Measurements from ENCODE around the gene NFATC2.

Gene NFATC2

DNA sequence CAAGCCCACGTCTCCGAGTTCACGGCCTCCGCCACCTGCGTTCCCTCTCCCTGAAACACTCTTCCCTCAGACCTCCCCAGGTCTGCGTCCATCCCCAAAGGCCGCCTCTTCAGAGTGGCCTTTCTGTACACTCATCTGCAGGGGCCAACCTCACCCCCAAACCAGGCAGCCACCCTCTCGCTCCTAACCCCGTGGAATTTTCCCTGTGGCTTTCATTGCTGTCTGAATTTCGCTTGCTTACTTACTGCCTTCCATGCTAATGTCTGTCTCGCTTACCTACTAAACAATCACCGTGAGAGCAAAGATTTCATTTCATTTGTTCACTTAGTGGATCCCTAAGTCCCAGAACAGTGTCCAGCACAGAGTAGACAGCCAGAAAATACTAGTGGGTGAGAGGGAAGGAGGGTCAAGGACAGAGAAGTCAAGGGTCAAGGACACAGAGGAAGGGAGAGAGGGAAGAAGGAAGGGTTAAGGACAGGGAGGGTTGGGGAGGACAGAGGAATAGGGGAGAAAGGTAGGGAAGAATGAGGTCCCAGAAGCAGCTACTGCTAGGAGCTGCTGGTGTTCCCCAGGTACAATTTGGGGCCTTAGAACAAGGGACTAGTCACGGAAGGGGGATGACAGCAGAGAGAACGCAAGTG lies 114.7 kb downstream of the NFATC2 start:
- Histone ChIP-seq H3K36me3 (ENCODE audit: insufficient read depth, low read length) (no peaks in the 10 kb centered on the region), H3K9me3 (ENCODE audit: low read length) (no peaks in the 10 kb centered on the region), H3K27ac (ENCODE audit: low read depth, low read length) (peak overlapping the region; percentile 60), H3K9ac (ENCODE audit: low read length) (no peak overlapping the region), H3K4me3 (ENCODE audit: low read depth in 1 of 2, low read length in 2 of 2) (peak overlapping the region in 1 of 2 donors; percentile 43), H3K27me3 (ENCODE audit: control insufficient read depth in 1 of 2, insufficient read depth in 2 of 2, low read length in 2 of 2) (no peaks in the 10 kb centered on the region), H3K4me1 (ENCODE audit: insufficient read depth, low read length) (peaks cover 19% of the 10 kb centered on the region)

- no peak overlapping the region for H3K27ac ChIP-seq (ENCODE audit: low read depth, low read length)
- H3K9me3 ChIP-seq (ENCODE audit: low read length), result no peaks in the 10 kb centered on the region
- H3K4me3 ChIP-seq (ENCODE audit: low read depth in 1 of 2, low read length in 2 of 2), result no peak overlapping the region
- peaks cover 19% of the 10 kb centered on the region for H3K4me1 ChIP-seq (ENCODE audit: insufficient read depth, low read length)
- no peak overlapping the region for H3K9ac ChIP-seq (ENCODE audit: low read length)
- no peaks in the 10 kb centered on the region for H3K36me3 ChIP-seq (ENCODE audit: insufficient read depth, low read length)
- no peaks in the 10 kb centered on the region for H3K27me3 ChIP-seq (ENCODE audit: control insufficient read depth in 1 of 2, insufficient read depth in 2 of 2, low read length in 2 of 2)
Observed at GRCh38 chr20:51426718-51427650, 115.5 kb downstream of the NFATC2 start.

DNA sequence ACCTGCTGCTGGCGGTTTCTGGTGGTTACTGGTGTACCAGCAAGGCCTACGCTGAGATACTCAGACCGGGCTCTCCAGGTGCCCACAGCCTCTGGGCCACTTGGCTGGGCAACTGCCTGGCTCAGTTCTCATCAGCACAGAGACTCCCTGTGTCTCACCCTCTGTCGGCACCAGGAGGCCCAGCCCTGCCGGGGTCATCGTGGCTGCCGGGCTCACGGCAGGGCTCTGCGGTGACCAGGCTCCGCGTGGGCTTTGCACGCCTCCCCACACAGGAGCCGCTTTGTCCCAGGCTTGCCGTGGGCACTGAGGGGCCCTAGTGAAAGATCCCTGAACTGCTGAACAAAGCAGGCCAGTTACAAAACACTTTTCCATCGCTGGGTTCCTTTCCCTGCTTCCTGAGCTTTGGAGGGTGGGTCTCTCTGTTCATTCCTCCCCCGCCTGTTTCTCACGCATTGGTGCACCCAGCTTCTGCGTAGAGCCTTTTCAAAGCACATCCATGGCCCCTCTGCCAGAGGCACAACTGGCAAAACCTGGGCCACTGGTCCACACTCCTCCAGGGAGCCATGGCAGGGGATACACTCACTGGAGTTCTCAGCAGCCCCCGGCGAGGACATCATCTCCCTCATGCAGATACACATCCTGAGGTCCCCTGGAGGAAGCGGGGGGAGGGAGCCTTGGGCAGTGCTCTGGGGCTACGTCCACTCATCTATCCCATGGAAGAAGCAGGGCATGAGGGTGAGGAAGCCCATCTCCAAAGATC lies 117.0 kb downstream of the NFATC2 start:
- Histone ChIP-seq H3K27ac (ENCODE audit: low read depth, low read length) (no peak overlapping the region), H3K36me3 (ENCODE audit: insufficient read depth, low read length) (no peaks in the 10 kb centered on the region)

DNA sequence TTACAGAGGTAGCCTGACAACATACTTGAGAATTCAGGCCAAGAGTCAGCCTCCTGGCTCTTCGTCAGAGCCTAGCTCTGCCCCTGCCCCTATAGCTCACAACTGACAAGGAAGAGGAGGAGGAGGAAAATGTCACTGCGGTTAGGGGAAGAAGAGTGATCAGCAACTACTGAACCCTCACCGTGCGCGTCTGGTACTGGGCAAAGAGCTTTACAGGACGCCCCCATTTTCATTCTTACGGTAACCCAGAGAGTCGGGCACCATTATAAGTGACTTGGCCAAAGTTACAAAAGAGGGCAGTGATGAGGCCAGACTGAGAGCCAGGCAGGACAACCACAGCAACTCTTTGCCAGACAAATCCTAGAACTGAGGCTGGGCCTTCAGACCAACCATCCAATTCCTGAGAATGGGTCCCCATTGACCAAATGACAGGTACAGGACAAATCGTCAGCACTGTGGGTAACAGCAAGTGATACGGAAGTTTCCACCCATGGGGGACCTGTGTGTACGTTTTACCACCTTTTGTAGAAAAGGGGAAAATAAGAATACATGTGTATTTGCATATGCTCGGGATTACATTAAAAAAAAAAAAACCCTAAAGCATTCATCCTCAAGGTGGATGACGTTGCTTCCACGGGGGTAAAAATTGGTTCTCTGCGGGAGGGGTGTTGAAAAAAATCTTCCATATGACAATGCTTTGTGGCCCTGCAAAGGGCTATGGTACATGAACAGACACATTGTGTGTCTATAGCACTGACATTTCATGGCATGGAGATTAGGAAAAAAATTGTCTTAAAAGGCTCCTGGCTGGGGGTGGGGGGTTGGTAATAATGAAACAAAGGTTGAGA lies 118.0 kb downstream of the NFATC2 start:
- H3K4me3 ChIP-seq (ENCODE audit: low read depth in 1 of 2, low read length in 2 of 2), result no peak overlapping the region

More for the DNA sequence above, 117.0 kb downstream of the NFATC2 start:
- no peaks in the 10 kb centered on the region for H3K27me3 ChIP-seq (ENCODE audit: control insufficient read depth in 1 of 2, insufficient read depth in 2 of 2, low read length in 2 of 2)
- H3K4me1 ChIP-seq (ENCODE audit: insufficient read depth, low read length), result peaks cover 19% of the 10 kb centered on the region
- no peaks in the 10 kb centered on the region for H3K9me3 ChIP-seq (ENCODE audit: low read length)
- H3K9ac ChIP-seq (ENCODE audit: low read length), result no peak overlapping the region
- H3K4me3 ChIP-seq (ENCODE audit: low read depth in 1 of 2, low read length in 2 of 2), result no peak overlapping the region

DNA sequence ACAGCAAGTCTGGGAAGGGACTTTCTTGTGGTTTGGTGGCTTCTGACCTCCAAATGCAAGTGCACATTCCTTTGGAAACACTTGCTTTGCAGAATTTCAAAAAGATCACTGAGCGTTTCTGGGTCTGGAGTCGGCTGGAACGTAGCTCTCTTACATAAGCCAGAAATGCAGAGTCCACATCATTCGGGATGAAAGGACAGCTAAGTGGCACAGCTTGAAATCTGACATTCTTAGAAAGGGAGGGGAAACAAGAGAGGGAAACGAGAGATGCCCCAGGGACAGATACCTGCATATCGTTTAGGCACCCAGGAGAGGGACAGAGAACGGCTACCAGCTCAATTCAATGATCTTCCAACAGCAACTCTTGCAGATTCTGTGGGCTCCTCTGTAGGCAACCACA lies 118.7 kb downstream of the NFATC2 start:
- H3K27ac ChIP-seq (ENCODE audit: low read depth, low read length), result no peak overlapping the region
- H3K4me1 ChIP-seq (ENCODE audit: insufficient read depth, low read length), result peaks cover 15% of the 10 kb centered on the region
- no peaks in the 10 kb centered on the region for H3K27me3 ChIP-seq (ENCODE audit: control insufficient read depth in 1 of 2, insufficient read depth in 2 of 2, low read length in 2 of 2)
- no peaks in the 10 kb centered on the region for H3K36me3 ChIP-seq (ENCODE audit: insufficient read depth, low read length)
- no peaks in the 10 kb centered on the region for H3K9me3 ChIP-seq (ENCODE audit: low read length)
- H3K4me3 ChIP-seq (ENCODE audit: low read depth in 1 of 2, low read length in 2 of 2), result no peak overlapping the region
- no peak overlapping the region for H3K9ac ChIP-seq (ENCODE audit: low read length)

More for the DNA sequence above, 118.0 kb downstream of the NFATC2 start:
- Histone ChIP-seq H3K36me3 (ENCODE audit: insufficient read depth, low read length) (no peaks in the 10 kb centered on the region), H3K27me3 (ENCODE audit: control insufficient read depth in 1 of 2, insufficient read depth in 2 of 2, low read length in 2 of 2) (no peaks in the 10 kb centered on the region), H3K4me1 (ENCODE audit: insufficient read depth, low read length) (peaks cover 19% of the 10 kb centered on the region), H3K27ac (ENCODE audit: low read depth, low read length) (no peak overlapping the region), H3K9ac (ENCODE audit: low read length) (no peak overlapping the region), H3K9me3 (ENCODE audit: low read length) (no peaks in the 10 kb centered on the region)

DNA sequence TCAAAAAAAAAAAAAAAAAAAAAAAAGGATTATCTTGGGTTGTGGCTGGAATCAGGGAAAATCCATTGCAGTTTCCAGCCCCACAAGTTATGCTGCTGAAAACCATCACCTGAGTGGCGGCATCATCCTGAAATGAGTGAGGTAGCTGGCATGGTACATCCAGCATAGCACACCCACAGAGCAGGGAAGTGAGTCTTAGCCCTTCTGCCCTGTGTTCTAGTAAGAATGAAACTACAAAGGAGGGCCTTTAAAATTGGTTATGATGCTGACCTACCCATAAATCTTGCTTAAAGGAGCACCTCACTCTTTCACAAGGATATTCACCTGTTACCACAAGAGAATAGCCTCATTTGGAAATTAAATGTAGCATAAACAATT lies 119.2 kb downstream of the NFATC2 start:
- no peaks in the 10 kb centered on the region for H3K9me3 ChIP-seq (ENCODE audit: low read length)
- no peak overlapping the region for H3K9ac ChIP-seq (ENCODE audit: low read length)
- H3K4me3 ChIP-seq (ENCODE audit: low read depth in 1 of 2, low read length in 2 of 2), result no peak overlapping the region
- H3K36me3 ChIP-seq (ENCODE audit: insufficient read depth, low read length), result no peaks in the 10 kb centered on the region
- no peak overlapping the region for H3K27ac ChIP-seq (ENCODE audit: low read depth, low read length)
- peaks cover 11% of the 10 kb centered on the region for H3K4me1 ChIP-seq (ENCODE audit: insufficient read depth, low read length)
- H3K27me3 ChIP-seq (ENCODE audit: control insufficient read depth in 1 of 2, insufficient read depth in 2 of 2, low read length in 2 of 2), result no peaks in the 10 kb centered on the region

GRCh38 chr20:51422514-51423289 lies 119.8 kb downstream of the NFATC2 start:
- no peak overlapping the region for H3K27ac ChIP-seq (ENCODE audit: low read depth, low read length)
- H3K9me3 ChIP-seq (ENCODE audit: low read length), result no peaks in the 10 kb centered on the region
- no peak overlapping the region for H3K4me3 ChIP-seq (ENCODE audit: low read depth in 1 of 2, low read length in 2 of 2)

DNA sequence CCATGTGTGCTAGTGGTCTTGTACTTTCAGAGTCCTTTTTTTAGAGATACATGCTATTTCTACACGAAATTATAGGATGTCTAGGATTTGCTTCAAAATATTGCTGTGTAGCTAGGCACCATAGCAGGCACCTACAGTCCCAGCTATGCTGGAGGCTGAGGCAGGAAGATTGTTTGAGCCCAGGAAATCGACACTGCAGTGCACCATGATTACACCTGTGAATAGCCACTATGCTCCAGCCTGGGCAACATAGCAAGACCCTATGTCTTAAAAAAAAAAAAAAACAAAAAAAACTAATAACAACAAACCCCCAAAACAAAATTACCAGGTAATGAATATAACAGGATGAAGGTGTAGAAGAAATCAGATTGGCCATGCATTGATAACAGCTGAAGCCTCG lies 121.7 kb downstream of the NFATC2 start:
- Histone ChIP-seq H3K9me3 (ENCODE audit: low read length) (no peaks in the 10 kb centered on the region), H3K4me3 (ENCODE audit: low read depth in 1 of 2, low read length in 2 of 2) (no peak overlapping the region), H3K4me1 (ENCODE audit: insufficient read depth, low read length) (no peaks in the 10 kb centered on the region), H3K36me3 (ENCODE audit: insufficient read depth, low read length) (no peaks in the 10 kb centered on the region), H3K27ac (ENCODE audit: low read depth, low read length) (no peak overlapping the region), H3K27me3 (ENCODE audit: control insufficient read depth in 1 of 2, insufficient read depth in 2 of 2, low read length in 2 of 2) (no peaks in the 10 kb centered on the region), H3K9ac (ENCODE audit: low read length) (no peak overlapping the region)

More at GRCh38 chr20:51422514-51423289, 119.8 kb downstream of the NFATC2 start:
- H3K36me3 ChIP-seq (ENCODE audit: insufficient read depth, low read length), result no peaks in the 10 kb centered on the region
- H3K9ac ChIP-seq (ENCODE audit: low read length), result no peak overlapping the region
- peaks cover 6% of the 10 kb centered on the region for H3K4me1 ChIP-seq (ENCODE audit: insufficient read depth, low read length)
- no peaks in the 10 kb centered on the region for H3K27me3 ChIP-seq (ENCODE audit: control insufficient read depth in 1 of 2, insufficient read depth in 2 of 2, low read length in 2 of 2)

DNA sequence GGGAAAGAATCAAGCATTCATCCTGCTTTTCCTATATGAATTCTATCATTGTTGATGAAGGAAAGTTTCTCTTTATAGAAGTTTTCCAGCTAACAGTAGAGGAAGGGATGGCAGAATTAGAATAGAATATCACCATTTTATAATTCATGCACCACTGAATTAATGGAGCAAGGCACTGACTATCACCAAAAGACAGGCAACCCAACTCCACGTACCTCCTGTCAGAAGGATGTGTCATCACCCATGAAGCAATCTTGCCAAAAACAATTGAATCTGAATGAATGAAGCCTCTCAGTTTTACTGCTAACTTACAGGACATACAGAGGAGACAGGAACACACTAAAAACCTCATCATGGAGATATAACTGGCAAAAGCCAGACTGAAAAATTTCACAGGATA lies 122.4 kb downstream of the NFATC2 start:
- Histone ChIP-seq H3K4me1 (ENCODE audit: insufficient read depth, low read length) (no peaks in the 10 kb centered on the region), H3K27ac (ENCODE audit: low read depth, low read length) (no peak overlapping the region), H3K9me3 (ENCODE audit: low read length) (no peaks in the 10 kb centered on the region), H3K4me3 (ENCODE audit: low read depth in 1 of 2, low read length in 2 of 2) (no peak overlapping the region), H3K36me3 (ENCODE audit: insufficient read depth, low read length) (no peaks in the 10 kb centered on the region), H3K9ac (ENCODE audit: low read length) (no peak overlapping the region), H3K27me3 (ENCODE audit: control insufficient read depth in 1 of 2, insufficient read depth in 2 of 2, low read length in 2 of 2) (no peaks in the 10 kb centered on the region)

GRCh38 chr20:51419646-51420045 lies 122.9 kb downstream of the NFATC2 start:
- no peaks in the 10 kb centered on the region for H3K27me3 ChIP-seq (ENCODE audit: control insufficient read depth in 1 of 2, insufficient read depth in 2 of 2, low read length in 2 of 2)
- no peaks in the 10 kb centered on the region for H3K4me1 ChIP-seq (ENCODE audit: insufficient read depth, low read length)
- H3K36me3 ChIP-seq (ENCODE audit: insufficient read depth, low read length), result no peaks in the 10 kb centered on the region
- H3K9ac ChIP-seq (ENCODE audit: low read length), result no peak overlapping the region
- no peak overlapping the region for H3K27ac ChIP-seq (ENCODE audit: low read depth, low read length)
- no peaks in the 10 kb centered on the region for H3K9me3 ChIP-seq (ENCODE audit: low read length)
- H3K4me3 ChIP-seq (ENCODE audit: low read depth in 1 of 2, low read length in 2 of 2), result no peak overlapping the region

All from muscle layer of colon (tissue), 2 donors.